Keratinocyte (primary cell): Measurements from ENCODE around the gene PALMD.

Experiments used
- CTCF ChIP-seq, 3 experiments: IDR thresholded peaks in 1 of 3; conservative IDR thresholded peaks in 1 of 3; optimal IDR thresholded peaks in 1 of 3; 2 replicates in 2 of 3; 3 replicates in 1 of 3; pipeline versions ENCODE3 to v1.5.1; 2011; ENCODE audit warnings: low read length in 3 of 3, mild to moderate bottlenecking in 3 of 3, moderate library complexity in 2 of 3, control low read depth in 1 of 3, inconsistent platforms in 1 of 3; ENCODE audit not compliant: insufficient read depth in 2 of 3; ENCODE audit errors: extremely low read depth in 1 of 3
- EZH2 ChIP-seq: IDR thresholded peaks from one replicate; pipeline ENCODE4 v1.6.1; 2012; ENCODE audit warnings: inconsistent platforms, mild to moderate bottlenecking, low read length, moderate library complexity

GRCh38 chr1:99665212-99665611, 19.3 kb downstream of the PALMD start:
- TF ChIP-seq EZH2 (no peak), CTCF (optimal IDR thresholded peaks at IDR 0.05 in 1 of 3, IDR thresholded peaks at IDR 0.05 in 1 of 3, conservative IDR thresholded peaks at IDR 0.05 in 1 of 3; ENCODE audit: extremely low read depth in 1 of 3, insufficient read depth in 2 of 3, low read length in 3 of 3) (no peak)
